ENCODE measurements around the gene MRPS26.
"Not testable (repeated sequence)": the region's sequence is repeated elsewhere in the genome, so short reads cannot be mapped to it uniquely, and the experiment has no call there.

The MRPS26 gene

GRCh38 chr20:3045042-3045815, 623 bp upstream of the MRPS26 start:
- TF ChIP-seq CTCF (IDR thresholded peaks at IDR 0.05; ENCODE audit: insufficient read depth, low read length, missing control alignments), result no peak
- POLR2A ChIA-PET, result interaction anchor here (0.6 kb wide), 1 partner anchor 269 kb away, joined by 3 read pairs; no protein-coding TSS in a partner anchor
- peak overlapping the region; percentile 75 for H3K4me3 ChIP-seq (ENCODE audit: low read depth, low read length)
- CTCF ChIA-PET, result interaction anchor here (0.7 kb wide), 1 partner anchor 12 kb away, joined by 4 read pairs; no protein-coding TSS in a partner anchor
- peak; percentile 46 for DNase-seq (ENCODE audit: low read depth, low spot score)

GRCh38 chr20:3046677-3047462, 1.0 kb downstream of the MRPS26 start:
- POLR2A ChIA-PET, result interaction anchor here (1.0 kb wide), 1 partner anchor 83 kb away, joined by 3 read pairs; no protein-coding TSS in a partner anchor
- DNase-seq (ENCODE audit: low read depth, low spot score), result no peak
- H3K4me3 ChIP-seq (ENCODE audit: low read depth, low read length), result peak overlapping the region; percentile 75
- no peak for TF ChIP-seq CTCF (IDR thresholded peaks at IDR 0.05; ENCODE audit: insufficient read depth, low read length, missing control alignments)
- CTCF ChIA-PET, result no interaction called here

GRCh38 chr20:3047486-3048419, 1.9 kb downstream of the MRPS26 start:
- CTCF ChIA-PET, result no interaction called here
- no peak for TF ChIP-seq CTCF (IDR thresholded peaks at IDR 0.05; ENCODE audit: insufficient read depth, low read length, missing control alignments)

GRCh38 chr20:3051385-3052019, 5.7 kb downstream of the MRPS26 start:
- POLR2A ChIA-PET, result no interaction called here
- no peak for DNase-seq (ENCODE audit: low read depth, low spot score)
- CTCF ChIA-PET, result interaction anchor here (1.1 to 7.1 kb wide), 3 partner anchors 19 to 64 kb away, joined by 3 to 111 read pairs (median 86); partner anchors contain the start of gene OXT
- TF ChIP-seq CTCF (IDR thresholded peaks at IDR 0.05; ENCODE audit: insufficient read depth, low read length, missing control alignments), result no peak
- no peak overlapping the region for H3K4me3 ChIP-seq (ENCODE audit: low read depth, low read length)

More at GRCh38 chr20:3047486-3048419, 1.9 kb downstream of the MRPS26 start:
- no peak for DNase-seq (ENCODE audit: low read depth, low spot score)
- POLR2A ChIA-PET, result no interaction called here
- H3K4me3 ChIP-seq (ENCODE audit: low read depth, low read length), result peak overlapping the region; percentile 6; the same call in 1 of the 2 replicates

- ChIA-PET POLR2A (no interaction called here), CTCF (interaction anchor here (1.3 to 1.7 kb wide), 2 partner anchors 18 kb away, joined by 5 to 6 read pairs; no protein-coding TSS in a partner anchor)
These were observed 13.6 kb downstream of the MRPS26 start for GRCh38 chr20:3059489-3059888.

GRCh38 chr20:3064119-3064518, 18.3 kb downstream of the MRPS26 start:
- DNase-seq (ENCODE audit: low read depth, low spot score); H3K4me3 ChIP-seq (ENCODE audit: low read depth, low read length); POLR2A ChIA-PET: not testable (repeated sequence)
- CTCF ChIA-PET, result interaction anchor here (4.2 kb wide), 1 partner anchor 10 kb away, joined by 16 read pairs; no protein-coding TSS in a partner anchor

More at GRCh38 chr20:3059489-3059888, 13.6 kb downstream of the MRPS26 start:
- no peak for DNase-seq (ENCODE audit: low read depth, low spot score)
- TF ChIP-seq CTCF (IDR thresholded peaks at IDR 0.05; ENCODE audit: insufficient read depth, low read length, missing control alignments), result no peak
- no peak overlapping the region for H3K4me3 ChIP-seq (ENCODE audit: low read depth, low read length)
